GM12865 (cell line): ENCODE data around the gene ADD3.

Experiments used
- DNase-seq: peaks from one replicate; pipeline ENCODE4 v3.0.0; 2010; ENCODE audit warnings: low read depth
- H3K4me3 ChIP-seq: 2 replicates; pipeline ENCODE4 v1.5.1; 2011; ENCODE audit warnings: mild to moderate bottlenecking, low read depth, low read length, control low read depth
- TF ChIP-seq, protein P1 (sequence below): IDR thresholded peaks from 2 replicates; pipeline ENCODE4 v1.5.1; 2011; ENCODE audit warnings: low read length, control low read depth, low read depth, inconsistent platforms; ENCODE audit not compliant: insufficient read depth; ENCODE audit errors: missing control alignments

Gene ADD3

DNA sequence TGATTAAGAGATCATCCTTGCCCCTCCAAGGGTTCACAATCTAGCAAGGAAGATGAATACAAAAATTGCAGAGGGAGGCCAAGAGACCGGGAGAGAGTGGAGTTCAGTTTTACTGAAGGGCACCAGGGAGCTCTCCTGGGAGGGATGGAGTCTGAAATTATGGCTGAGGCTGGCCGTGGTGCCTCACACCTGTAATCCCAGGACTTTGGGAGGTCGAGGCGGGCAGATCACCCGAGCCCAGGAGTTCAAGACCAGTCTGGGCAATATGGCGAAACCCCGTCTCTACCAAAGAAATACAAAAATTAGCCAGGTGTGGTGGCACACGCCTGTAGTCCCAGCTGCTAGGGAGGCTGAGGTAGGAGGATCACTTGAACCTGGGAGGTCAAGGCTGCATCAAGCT is 148.3 kb downstream of the ADD3 start:
- TF ChIP-seq, protein P1, sequence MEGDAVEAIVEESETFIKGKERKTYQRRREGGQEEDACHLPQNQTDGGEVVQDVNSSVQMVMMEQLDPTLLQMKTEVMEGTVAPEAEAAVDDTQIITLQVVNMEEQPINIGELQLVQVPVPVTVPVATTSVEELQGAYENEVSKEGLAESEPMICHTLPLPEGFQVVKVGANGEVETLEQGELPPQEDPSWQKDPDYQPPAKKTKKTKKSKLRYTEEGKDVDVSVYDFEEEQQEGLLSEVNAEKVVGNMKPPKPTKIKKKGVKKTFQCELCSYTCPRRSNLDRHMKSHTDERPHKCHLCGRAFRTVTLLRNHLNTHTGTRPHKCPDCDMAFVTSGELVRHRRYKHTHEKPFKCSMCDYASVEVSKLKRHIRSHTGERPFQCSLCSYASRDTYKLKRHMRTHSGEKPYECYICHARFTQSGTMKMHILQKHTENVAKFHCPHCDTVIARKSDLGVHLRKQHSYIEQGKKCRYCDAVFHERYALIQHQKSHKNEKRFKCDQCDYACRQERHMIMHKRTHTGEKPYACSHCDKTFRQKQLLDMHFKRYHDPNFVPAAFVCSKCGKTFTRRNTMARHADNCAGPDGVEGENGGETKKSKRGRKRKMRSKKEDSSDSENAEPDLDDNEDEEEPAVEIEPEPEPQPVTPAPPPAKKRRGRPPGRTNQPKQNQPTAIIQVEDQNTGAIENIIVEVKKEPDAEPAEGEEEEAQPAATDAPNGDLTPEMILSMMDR = no peak
- no peak for DNase-seq
- H3K4me3 ChIP-seq = no peak overlapping the region

DNA sequence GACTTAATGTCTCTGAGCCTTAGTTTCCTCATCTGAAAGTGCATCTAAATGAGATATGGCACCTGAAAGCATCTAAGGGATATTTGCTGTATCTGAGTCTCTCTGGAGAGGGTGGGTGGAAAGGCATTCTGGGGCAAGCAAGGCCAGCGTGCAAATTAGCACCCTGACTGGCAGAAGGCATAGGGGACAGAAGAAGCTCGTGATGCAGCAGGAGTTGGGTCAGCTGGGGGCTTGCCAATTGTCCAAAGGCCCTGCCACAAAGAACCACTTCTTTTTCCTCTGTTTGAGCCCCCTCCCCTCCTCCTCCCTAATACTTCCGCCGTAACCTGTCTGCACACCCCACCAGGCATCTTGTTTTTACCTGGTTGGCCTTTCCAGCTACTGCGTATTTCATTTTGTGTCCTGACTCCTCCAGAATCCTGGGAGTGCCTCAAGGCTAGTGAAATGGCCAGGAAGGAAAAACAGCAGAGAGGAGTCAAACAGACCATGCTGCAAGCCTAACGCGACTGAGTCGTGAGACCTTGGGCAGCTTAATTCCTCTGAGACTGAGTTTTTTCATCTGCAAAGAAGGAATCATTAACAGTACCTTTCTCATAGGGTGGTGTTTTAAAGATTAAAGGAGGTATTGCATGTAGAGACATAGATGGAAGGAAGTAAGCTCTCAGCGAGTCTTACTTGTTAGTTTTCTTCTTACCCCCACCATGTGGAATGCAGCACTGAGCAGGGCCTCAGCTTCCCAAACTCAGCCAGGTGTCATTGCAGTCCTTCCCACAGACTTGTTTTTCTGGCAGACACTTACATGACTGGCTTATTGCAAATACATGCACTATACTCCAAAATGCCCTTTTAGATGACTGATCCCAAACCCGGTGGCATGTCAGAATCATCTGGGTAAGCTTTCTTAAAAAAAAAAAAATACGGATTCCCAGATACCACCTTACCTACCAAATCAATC is 150.5 kb downstream of the ADD3 start:
- H3K4me3 ChIP-seq = no peak overlapping the region
- TF ChIP-seq, protein P1 = no peak
- no peak for DNase-seq

DNA sequence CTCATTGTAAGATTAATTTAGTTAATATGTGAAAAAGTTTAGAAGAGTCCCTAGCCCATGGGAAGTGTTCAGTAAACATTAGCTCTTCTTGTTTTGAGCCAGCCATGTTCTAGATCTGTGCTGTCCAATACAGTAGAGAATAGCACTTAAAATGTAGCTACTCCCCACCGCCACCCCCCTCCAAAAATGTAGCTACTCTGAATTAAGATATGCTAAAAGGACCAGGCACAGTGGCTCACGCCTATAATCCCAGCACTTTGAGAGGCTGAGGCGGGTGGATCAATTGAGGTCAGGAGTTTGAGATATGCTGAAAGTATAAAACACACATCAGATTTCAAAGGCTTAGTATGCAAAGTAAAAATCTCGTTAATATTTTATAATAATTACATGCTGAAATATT is 152.3 kb downstream of the ADD3 start:
- DNase-seq = no peak
- no peak overlapping the region for H3K4me3 ChIP-seq
- TF ChIP-seq, protein P1 = no peak

DNA sequence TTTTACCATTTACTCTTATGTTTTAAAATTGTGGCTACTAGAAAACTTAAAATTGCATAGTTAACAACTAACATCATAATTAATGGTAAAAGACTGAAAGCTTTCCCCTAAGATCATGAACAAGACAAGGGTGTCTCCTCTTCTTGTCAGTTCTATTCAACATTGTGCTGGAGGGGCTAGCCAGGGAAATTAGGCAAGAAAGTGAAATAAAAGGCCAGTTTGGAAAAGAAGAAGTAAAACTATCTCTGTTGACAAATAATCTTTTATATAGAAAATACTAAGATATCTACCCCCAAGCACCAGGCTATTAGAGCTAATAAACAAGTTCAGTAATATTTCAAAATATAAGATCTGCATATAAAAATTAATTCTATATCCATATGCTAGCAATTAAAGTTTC is 152.7 kb downstream of the ADD3 start:
- TF ChIP-seq, protein P1 = no peak
- no peak overlapping the region for H3K4me3 ChIP-seq
- no peak for DNase-seq

DNA sequence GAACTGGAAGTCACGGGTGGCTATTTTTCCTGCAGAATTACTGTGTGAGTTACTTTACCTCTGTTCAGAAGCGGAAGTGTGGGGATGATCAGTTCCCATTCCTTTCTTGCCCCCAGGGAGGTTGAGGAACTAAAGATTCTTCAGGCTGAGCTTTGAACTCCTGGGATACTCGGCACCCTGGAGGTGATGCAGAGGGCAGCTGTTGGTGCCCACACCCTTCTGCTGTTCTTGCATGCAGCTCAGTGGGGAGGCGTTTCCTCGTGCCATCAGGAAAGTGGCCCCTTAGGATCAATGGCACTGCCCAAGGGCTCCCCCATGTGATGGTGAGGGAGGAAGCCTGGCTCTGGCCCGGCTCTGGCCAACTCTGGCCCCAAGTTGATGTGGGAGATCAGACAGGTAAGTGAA is 155.0 kb downstream of the ADD3 start:
- DNase-seq = no peak
- no peak overlapping the region for H3K4me3 ChIP-seq
- TF ChIP-seq, protein P1 = peak; percentile 3

DNA sequence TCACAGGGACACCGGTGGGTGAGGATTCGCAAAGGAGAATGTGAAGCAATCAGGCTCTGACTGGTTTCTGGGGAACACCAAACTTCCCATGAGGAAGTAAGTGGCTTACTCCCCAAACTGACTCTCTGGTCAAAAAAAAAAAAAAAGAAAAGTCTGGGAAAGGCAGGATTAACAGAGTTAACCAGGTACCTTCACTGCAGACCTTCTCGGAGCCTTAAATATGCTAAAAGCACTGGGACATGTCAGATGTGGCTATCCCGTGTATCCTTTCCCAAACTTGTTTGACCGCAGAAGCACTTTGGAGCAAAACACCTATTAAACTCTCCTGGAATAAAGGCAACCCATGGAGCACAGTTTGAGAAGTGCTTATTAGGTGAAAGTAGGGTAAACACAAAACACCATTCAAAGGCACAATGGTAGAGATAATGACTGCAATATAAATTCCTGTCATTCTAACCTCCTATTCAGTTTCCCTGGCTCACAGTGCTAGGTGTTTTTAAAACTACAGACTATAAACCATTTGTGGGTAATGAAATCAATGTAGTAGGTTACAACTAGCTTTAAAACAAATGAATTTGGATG is 155.5 kb downstream of the ADD3 start:
- no peak overlapping the region for H3K4me3 ChIP-seq
- DNase-seq = no peak
- TF ChIP-seq, protein P1 = no peak
